DND-41 (cell line): ENCODE data around the gene MRPS27.

Source experiments
- ATAC-seq: fragments of 200-7000 bp; cut with Tn5 transposase; 3 replicates; pipeline ENCODE4 v1.9.1; 2021; ENCODE audit warnings: low read depth; ENCODE audit not compliant: insufficient read depth
- DNase-seq: peaks from one replicate; pipeline ENCODE4 v3.0.0-alpha.2; 2020
- H2AFZ ChIP-seq: 2 replicates; pipeline ENCODE4 v1.6.0; 2012; ENCODE audit warnings: low read depth, low read length
- H3K27ac ChIP-seq: 2 replicates; pipeline ENCODE4 v1.5.1; 2012; ENCODE audit warnings: low read length, inconsistent platforms
- H3K27me3 ChIP-seq: fragments of 200-600 bp; sonication (generic); 2 replicates; pipeline ENCODE4 v1.6.0; 2012; ENCODE audit warnings: low read length, mild to moderate bottlenecking, inconsistent platforms; ENCODE audit not compliant: insufficient read depth, poor library complexity
- H3K36me3 ChIP-seq: 2 replicates; pipeline ENCODE4 v1.5.1; 2012; ENCODE audit warnings: low read length, inconsistent platforms; ENCODE audit not compliant: insufficient read depth
- H3K4me1 ChIP-seq: 2 replicates; pipeline ENCODE4 v1.5.1; 2012; ENCODE audit warnings: mild to moderate bottlenecking, low read length; ENCODE audit not compliant: insufficient read depth
- H3K4me2 ChIP-seq: 2 replicates; pipeline ENCODE4 v1.6.0; 2012; ENCODE audit warnings: mild to moderate bottlenecking, moderate library complexity, low read length, inconsistent platforms; ENCODE audit not compliant: insufficient read depth
- H3K4me3 ChIP-seq, 2 experiments: fragments of 200-600 bp in 1 of 2; shearing (Covaris generic) in 1 of 2; 2 replicates each; pipeline ENCODE4 v1.5.1; 2012 to 2016; ENCODE audit warnings: inconsistent platforms in 2 of 2, low read length in 2 of 2, mild to moderate bottlenecking in 2 of 2, low read depth in 1 of 2, moderate library complexity in 1 of 2
- H3K79me2 ChIP-seq: 2 replicates; pipeline ENCODE4 v1.6.0; 2012; ENCODE audit warnings: low read length, inconsistent platforms; ENCODE audit not compliant: insufficient read depth
- H3K9ac ChIP-seq: 2 replicates; pipeline ENCODE4 v1.6.0; 2012; ENCODE audit warnings: low read depth, mild to moderate bottlenecking, inconsistent platforms, low read length, moderate library complexity
- H3K9me3 ChIP-seq: 2 replicates; pipeline ENCODE4 v1.5.1; 2012; ENCODE audit warnings: low read length, moderate library complexity, mild to moderate bottlenecking, inconsistent platforms; ENCODE audit not compliant: insufficient read depth, severe bottlenecking
- H4K20me1 ChIP-seq: 2 replicates; pipeline ENCODE4 v1.6.0; 2012; ENCODE audit warnings: low read length; ENCODE audit not compliant: insufficient read depth
- EZH2 ChIP-seq: IDR thresholded peaks from 3 replicates; pipeline ENCODE4 v1.6.1; 2012; ENCODE audit warnings: borderline replicate concordance, low read depth, mild to moderate bottlenecking, moderate library complexity, low read length, inconsistent platforms; ENCODE audit not compliant: severe bottlenecking
- TF ChIP-seq, protein P1 (sequence below): IDR thresholded peaks from 2 replicates; pipeline ENCODE4 v1.5.1; 2012; ENCODE audit warnings: borderline replicate concordance, low read length, moderate library complexity, mild to moderate bottlenecking; ENCODE audit not compliant: poor library complexity, severe bottlenecking; ENCODE audit errors: extremely low read depth

The MRPS27 gene

DNA sequence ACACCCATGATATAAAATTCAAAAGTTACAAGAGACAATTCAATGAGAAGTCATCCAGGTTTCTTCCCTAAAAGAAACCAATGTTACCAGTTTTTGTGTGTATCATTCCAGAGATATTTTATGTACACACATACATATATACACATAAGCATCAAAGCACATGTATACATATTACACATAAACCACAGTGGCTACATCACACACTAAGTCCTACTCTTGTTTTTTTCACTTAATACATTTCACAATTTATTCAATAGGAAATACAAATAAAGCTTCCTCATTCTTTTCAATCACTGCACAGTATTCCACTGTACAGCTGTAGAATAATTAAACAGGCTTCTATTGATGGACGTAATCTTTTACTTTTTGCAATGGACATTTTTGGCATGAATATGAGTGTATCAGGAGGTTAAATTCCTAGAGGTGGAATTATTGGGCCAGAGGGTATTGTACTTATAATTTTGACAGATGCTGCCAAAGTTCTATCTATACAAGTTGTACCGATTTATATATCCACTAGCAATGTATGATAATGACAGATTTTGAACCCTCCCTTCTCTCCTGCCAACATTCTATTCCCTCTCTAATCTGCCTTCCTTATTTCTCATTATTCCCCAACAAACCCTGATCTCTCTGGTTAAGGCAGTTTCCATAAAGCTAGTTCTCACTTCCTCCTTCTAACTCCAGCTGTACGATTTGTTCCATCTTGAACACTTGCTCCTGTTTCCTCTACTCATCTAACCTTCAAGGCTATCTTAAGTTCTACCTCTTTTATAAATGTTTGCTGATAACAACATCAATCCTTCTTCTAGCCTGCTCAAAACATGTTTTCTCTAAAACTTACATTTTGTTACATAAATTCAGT, 35.2 kb downstream of the MRPS27 start:
- peaks cover 5% of the 10 kb centered on the region; the same call in 1 of the 2 replicates for H4K20me1 ChIP-seq
- H3K79me2 ChIP-seq: no peaks in the 10 kb centered on the region
- no peaks in the 10 kb centered on the region for H3K4me1 ChIP-seq
- no peak overlapping the region for H3K27ac ChIP-seq
- ATAC-seq (no peak), DNase-seq (no peak)
- H3K9ac ChIP-seq: no peak overlapping the region
- H3K9me3 ChIP-seq: no peaks in the 10 kb centered on the region
- H3K36me3 ChIP-seq: peaks cover 54% of the 10 kb centered on the region
- TF ChIP-seq EZH2: no peak
- TF ChIP-seq, protein P1, sequence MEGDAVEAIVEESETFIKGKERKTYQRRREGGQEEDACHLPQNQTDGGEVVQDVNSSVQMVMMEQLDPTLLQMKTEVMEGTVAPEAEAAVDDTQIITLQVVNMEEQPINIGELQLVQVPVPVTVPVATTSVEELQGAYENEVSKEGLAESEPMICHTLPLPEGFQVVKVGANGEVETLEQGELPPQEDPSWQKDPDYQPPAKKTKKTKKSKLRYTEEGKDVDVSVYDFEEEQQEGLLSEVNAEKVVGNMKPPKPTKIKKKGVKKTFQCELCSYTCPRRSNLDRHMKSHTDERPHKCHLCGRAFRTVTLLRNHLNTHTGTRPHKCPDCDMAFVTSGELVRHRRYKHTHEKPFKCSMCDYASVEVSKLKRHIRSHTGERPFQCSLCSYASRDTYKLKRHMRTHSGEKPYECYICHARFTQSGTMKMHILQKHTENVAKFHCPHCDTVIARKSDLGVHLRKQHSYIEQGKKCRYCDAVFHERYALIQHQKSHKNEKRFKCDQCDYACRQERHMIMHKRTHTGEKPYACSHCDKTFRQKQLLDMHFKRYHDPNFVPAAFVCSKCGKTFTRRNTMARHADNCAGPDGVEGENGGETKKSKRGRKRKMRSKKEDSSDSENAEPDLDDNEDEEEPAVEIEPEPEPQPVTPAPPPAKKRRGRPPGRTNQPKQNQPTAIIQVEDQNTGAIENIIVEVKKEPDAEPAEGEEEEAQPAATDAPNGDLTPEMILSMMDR: no peak
- H3K4me3 ChIP-seq: no peak overlapping the region
- no peak overlapping the region for H2AFZ ChIP-seq
- H3K4me2 ChIP-seq: no peak overlapping the region
- H3K27me3 ChIP-seq: no peaks in the 10 kb centered on the region

DNA sequence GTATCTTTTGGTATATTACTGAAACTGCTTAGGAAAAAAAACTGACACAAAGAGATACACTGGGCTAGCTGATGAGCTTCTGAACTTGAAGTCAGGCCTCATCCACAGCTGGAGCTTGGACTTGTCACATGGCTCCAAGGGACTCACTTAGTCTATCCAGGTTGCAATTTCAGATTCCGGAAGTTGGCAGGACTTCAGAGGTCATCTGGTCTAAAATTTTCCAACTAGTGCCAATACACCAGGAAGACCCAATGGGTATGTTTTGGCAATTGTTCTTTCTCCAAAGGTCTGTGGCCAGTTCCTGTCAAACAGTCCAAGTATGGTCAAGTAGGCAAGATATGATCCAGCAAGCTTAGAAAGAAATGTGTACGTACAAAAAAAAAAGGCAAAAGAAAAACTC, 36.7 kb downstream of the MRPS27 start:
- TF ChIP-seq, protein P1: no peak
- no peak for TF ChIP-seq EZH2
- ATAC-seq: no peak
- Histone ChIP-seq H3K4me2 (no peak overlapping the region), H3K4me1 (no peaks in the 10 kb centered on the region), H3K4me3 (no peak overlapping the region), H4K20me1 (peaks cover 2% of the 10 kb centered on the region; the same call in 1 of the 2 replicates), H3K9ac (no peak overlapping the region), H3K36me3 (peaks cover 54% of the 10 kb centered on the region), H3K27ac (no peak overlapping the region), H2AFZ (no peak overlapping the region), H3K27me3 (no peaks in the 10 kb centered on the region), H3K79me2 (no peaks in the 10 kb centered on the region), H3K9me3 (no peaks in the 10 kb centered on the region)
- no peak for DNase-seq

DNA sequence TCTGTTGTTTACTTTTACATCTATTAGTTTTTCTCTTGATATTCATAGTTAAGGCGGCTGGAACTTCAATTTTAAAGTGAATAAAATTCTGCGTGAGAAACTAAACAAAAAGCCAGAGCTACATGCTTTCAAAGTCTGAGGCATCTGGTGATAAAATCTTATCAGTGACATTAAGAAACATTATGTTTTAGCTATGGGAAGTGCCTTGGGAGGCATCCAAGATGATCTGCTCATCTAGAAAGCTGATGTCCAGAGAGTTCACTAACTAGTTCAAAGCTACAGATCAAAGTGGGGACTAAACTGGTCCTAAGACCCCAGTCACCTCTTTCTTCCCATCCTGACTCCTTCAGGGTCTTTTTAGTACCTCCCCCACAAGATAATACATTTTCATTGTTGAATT, 37.2 kb downstream of the MRPS27 start:
- no peaks in the 10 kb centered on the region for H3K79me2 ChIP-seq
- no peaks in the 10 kb centered on the region for H3K4me1 ChIP-seq
- ATAC-seq (no peak), DNase-seq (no peak)
- H3K27me3 ChIP-seq: no peaks in the 10 kb centered on the region
- no peak overlapping the region for H3K9ac ChIP-seq
- H3K9me3 ChIP-seq: no peaks in the 10 kb centered on the region
- H3K36me3 ChIP-seq: peaks cover 51% of the 10 kb centered on the region
- no peak for TF ChIP-seq EZH2
- TF ChIP-seq, protein P1: no peak
- H4K20me1 ChIP-seq: peaks cover 2% of the 10 kb centered on the region; the same call in 1 of the 2 replicates
- no peak overlapping the region for H3K27ac ChIP-seq
- no peak overlapping the region for H3K4me3 ChIP-seq
- H3K4me2 ChIP-seq: no peak overlapping the region
- no peak overlapping the region for H2AFZ ChIP-seq
